Mammary epithelial cell (primary cell): ENCODE measurements around the gene ARHGAP26.

ENCODE experiments used
- CTCF ChIP-seq, 2 donors: IDR thresholded peaks in 1 of 2; conservative IDR thresholded peaks in 1 of 2; 2 replicates each; pipeline ENCODE4 v1.5.1; 2011 to 2012; ENCODE audit warnings: inconsistent platforms in 2 of 2, low read length in 2 of 2, mild to moderate bottlenecking in 2 of 2, control low read depth in 1 of 2, low read depth in 1 of 2; ENCODE audit not compliant: insufficient read depth in 1 of 2; ENCODE audit errors: extremely low read depth in 1 of 2
- EZH2 ChIP-seq: IDR thresholded peaks from 2 replicates; pipeline ENCODE4 v1.6.1; 2012; ENCODE audit warnings: low read length, inconsistent platforms, borderline replicate concordance

GRCh38 chr5:142874540-142874939, 104.4 kb downstream of the ARHGAP26 start:
- TF ChIP-seq CTCF (conservative IDR thresholded peaks at IDR 0.05 in 1 of 2, IDR thresholded peaks at IDR 0.05 in 1 of 2; ENCODE audit: extremely low read depth in 1 of 2, insufficient read depth in 1 of 2, low read depth in 1 of 2, low read length in 2 of 2) (no peak), EZH2 (no peak)
